HG02759 (cell line): ENCODE measurements around the gene LDLRAD1.
"Not testable (repeated sequence)": the region's sequence is repeated elsewhere in the genome, so short reads cannot be mapped to it uniquely, and the experiment has no call there.

Experiments
- ATAC-seq: cut with Tn5 transposase; IDR thresholded peaks from one replicate; pipeline ENCODE4 v1.9.1; 2021; ENCODE audit warnings: mild to moderate bottlenecking, moderate library complexity; ENCODE audit not compliant: unreplicated experiment

LDLRAD1 gene

DNA sequence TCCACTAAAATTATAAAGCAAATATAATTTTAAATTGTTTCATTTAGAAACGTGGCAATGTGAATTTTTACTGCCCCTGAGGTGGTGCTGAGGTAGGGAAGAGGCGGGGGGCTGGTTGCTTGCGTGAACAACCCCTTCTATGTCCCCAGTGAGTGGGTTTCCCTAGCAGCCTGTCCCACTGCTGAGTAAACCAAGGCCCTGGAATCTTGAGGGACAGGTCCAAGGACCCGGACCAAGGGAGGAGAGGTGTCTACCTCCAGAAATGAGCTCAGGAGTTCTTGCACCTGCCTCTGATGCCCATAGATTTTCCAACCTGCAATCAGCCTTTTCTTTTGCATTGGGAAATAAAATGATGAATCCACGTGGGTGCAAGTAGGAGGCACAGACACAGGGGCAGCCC lies 649 bp upstream of the LDLRAD1 start:
- no peak for ATAC-seq

DNA sequence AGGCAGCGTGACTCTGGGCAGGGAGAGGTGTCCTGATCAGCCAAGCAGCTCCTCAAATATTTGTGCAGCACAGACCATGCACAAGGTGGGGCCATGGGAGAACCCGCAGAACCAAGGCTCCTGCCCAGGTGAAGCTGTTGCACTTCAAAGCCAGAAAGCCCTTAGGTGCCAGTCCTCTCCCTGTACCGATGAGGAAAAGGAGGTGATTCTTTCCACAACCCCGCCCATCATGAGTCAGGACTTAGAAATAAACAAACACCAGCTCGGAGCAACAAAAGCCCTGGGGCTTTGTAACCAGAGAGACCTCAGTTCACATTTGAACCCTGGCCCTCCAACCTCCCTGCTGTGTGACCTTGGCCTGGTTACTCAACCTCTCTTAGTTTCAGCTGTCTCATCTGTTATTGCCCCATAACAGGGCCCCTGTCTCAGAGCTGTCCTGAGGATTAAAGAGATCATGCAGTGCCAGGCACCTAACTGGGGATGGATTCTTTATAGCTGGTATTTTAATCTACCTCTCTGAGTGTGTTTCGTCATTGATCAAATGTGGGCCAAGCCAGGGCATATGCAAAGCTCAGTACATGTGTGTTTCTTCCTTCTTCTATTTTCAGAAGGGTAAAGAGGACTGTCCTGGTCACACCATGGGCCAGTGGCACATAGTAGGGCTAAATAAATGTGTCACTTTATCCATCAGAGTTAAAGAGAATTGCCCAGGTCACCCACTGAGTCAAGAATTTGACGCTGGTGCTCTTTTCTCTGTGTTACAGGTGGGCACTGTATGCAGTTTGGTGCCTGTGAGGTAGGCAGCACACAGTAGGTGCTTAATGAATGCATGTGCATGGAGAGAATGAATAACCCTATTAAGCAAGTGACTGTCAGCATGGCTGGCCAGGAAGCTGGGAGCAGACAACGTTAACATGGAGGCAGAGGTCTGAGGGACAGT lies 1.4 kb downstream of the LDLRAD1 start:
- ATAC-seq = no peak

DNA sequence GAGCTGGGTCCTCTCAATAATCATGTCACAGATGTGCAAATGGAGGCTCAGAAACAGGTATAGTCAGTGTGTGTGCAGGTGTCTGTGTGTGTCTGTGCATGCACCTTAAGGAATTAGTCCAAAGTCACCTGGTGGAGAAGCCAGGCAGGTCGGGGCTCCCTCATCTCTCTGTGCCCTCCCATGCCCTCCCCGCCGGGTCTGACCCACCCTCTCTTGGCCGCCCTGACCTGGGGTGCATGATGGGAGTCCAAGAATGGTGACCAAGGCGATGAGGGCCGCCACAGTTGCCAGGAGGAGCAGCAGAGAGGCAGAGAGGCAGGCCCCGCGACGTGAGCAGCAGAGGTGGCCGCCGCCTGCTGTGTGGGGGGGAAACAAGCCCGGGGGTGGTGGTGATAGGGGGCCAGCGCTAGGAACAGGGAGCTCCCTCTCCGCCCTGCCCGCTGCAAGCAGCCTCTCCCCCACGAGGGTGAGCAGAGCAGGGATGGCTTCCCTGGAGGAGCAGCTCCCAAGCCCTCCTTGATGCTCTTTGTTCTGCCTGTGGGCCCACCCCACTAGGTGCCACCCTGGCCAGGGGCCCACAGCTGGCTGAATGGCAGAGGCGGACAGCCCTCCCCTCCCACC lies 3.9 kb downstream of the LDLRAD1 start:
- ATAC-seq = no peak

DNA sequence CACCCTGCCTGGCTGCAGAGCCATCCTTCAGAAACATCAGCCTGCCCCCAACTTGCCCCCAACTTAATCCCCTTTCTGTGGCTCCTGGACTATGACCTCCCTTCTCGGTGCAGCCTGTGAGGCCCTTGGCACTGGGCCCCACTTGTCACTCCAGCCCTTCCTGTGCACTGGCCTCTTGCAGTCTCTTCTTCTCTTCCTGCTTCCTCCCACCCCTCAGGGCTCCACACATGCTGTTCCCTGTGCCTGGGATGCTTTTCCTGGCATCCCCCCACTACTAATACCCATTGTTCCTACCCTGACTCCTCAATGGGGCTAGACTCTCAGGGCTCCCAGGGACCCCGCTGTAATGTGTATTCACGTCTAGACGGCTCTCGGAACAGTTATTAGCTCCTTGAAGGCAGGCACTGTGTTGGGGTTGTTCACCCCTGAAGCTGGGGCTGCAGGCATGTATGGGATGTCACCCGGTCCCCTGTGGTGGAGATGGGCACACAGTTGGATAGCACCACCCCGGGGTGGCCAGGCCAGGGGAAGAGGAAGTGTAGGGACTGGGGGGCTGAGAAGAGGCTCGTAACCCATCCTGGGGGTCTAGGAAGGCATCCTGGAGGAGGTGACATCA lies 4.5 kb downstream of the LDLRAD1 start:
- ATAC-seq = no peak

DNA sequence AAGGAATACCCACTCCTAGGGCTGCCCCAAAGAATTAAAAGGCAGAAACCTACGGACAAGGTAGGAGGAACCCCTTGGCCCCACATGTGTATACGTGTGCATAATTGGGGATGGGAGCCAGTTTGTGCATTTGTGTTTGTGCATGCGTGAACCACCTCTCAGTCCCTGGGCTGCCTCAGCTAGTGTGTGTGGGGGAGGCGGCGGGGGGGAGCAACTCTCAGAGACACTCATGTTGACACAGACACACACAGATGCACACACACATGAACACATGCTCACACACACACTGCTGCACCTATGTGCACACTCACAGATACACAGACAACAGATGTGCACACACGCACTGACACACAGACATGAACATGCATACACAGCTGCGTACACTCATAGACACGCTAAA lies 5.1 kb downstream of the LDLRAD1 start:
- no peak for ATAC-seq

DNA sequence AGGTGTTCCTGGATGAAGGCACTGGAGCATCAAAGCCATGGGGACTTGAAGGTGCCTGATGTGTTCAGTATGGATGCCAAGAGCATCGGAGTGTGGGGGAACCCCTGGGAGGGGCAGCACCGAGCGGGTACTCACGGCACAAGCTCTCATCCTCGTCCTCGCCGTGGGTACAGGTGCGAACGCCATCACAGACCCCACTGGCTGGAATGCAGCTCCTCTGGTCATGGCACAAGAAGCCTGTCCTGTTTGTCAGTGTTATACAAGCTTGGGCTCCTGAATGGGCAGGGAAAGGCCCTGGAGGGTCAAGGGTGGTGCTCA lies 6.0 kb downstream of the LDLRAD1 start:
- no peak for ATAC-seq

DNA sequence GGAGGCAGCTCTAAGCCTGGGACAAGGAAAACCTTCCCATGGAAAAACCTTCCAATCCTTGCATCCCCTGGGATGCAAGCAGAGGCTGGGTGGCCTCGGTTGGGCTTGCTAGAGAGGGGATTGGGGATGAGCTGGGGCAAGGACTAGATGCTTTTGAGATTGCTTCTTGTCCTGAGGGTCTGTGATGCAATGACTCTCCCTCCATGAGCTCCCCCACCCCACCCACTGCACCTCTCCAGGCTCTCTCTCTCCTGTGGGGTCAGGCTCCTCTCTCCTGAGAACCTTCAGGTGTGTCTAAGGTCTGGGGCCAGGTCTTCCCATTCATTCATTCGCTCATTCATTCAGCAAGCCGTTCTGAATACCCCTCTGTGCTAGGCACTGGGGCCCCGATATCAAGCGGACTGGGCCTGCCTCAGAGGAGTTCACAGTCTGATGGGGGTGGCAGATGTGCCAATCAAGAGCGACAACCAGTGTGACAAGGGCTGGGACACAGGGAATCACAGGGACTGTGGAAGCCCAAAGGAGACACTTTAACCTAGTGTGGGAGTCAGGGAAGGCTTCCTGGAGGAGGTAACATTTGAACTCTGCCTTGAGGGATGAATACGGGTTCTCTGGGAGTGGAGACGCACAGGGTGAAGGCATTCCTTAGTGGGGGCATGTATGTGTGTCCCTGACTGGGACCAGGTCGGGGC lies 6.5 kb downstream of the LDLRAD1 start:
- ATAC-seq = no peak

DNA sequence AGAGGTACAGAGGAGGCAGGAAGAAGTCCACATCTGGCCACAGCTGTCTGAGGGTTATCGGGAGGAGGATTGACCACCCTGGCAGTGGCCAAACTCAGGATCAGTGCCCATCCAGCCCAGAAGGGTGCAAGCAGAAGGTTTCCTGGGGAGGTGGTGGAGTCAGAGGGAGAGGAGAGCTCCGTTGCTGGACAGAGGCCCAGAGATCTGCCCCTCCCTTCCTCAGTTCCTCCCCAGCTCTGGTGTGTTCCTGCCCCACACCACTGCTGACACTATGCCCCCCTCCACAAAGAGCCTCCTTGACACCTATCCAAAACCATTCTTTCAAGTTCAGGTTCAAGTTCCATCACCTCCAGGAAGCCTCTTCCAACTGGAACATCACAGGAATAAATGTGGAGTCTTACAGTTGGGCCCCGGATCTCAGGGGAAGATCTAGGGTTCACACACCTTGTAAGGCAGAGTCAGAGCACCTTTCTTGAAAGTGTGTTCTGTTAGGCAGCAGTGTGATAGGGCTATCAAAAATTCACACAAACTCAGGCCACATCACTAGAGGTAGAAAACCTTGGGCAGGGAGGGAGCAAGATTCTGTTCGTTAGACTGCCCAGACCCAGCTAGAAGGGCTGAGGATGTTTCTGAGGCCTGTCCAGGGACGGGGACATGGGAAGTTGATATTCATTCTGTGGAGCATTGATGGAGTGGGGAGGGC lies 7.4 kb downstream of the LDLRAD1 start:
- no peak for ATAC-seq

DNA sequence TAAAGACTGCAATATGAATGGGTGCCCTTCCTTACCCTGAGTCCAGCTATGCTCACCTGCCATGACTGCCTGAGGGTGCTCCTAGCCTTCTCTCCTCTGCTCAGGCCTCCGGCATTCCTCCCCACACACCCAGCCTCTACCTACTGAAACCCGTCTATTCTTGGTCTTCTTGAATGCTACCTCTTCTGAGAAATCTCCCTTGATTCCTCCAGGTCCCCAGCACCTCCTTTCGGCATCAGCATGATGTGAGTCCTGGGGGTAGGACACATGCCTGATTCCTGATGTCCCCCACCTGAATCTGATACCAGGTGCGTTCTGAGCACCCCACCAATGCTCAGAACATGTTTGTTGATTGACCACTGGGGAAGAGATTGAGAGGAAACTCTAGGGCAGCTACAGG lies 8.6 kb downstream of the LDLRAD1 start:
- ATAC-seq = no peak

DNA sequence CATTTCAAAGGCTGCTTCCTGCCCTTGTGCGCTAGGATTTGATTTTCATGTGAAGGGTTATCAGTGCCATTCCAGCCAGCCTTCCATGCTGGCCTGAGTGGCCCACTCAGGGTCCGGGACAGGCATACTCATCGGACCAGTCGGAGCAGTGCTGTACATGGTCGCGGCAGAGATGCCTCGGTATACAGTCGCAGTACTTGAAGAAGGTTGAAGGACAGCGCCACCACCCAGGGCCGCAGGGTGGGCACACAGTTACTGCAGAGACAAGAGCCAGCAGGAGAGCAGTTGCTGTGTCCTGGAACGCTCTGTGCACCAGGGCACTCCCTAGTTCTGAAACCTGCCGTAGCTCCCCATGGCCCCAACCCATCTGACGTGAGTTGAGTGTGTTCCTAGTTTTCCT lies 9.1 kb downstream of the LDLRAD1 start:
- ATAC-seq = no peak

DNA sequence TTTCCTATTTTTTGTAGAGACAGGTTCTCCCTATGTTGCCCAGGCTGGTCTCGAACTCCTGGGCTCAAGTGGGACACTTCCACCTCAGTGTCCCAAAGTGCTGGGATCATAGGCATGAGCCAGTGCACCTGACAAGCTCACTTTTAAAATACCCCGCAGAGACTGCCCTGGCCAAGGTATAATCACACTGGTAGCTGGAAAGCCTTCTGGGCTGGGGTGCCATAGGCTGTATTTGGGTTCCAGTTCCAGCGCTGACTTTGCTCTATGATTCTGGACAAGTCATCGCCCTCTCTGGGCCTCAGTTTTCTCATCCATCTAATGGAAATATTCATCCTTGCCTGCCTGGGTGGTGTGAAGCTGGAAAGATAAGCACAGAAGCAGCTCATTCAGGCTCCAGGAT lies 10.4 kb downstream of the LDLRAD1 start:
- no peak for ATAC-seq

DNA sequence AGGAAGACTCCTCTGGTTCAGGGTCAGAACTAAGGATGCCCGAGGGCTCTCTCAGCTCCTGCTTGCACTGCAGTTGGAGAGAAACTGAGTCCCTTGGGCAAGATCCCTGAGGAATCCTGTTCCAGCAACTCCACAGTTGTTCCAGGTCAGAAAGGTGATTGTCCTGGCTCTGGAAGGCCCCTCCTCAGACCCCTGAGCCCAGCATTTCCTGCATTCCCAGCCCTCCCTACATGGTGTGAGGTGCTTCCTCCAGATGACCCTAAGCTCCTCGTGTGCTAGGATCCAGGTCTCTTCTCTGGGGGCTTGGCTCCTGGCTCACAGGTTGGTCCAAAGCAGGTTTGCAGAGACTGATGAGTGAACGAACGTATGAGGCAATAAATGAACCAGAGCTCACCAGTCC lies 11.5 kb downstream of the LDLRAD1 start:
- ATAC-seq = no peak

DNA sequence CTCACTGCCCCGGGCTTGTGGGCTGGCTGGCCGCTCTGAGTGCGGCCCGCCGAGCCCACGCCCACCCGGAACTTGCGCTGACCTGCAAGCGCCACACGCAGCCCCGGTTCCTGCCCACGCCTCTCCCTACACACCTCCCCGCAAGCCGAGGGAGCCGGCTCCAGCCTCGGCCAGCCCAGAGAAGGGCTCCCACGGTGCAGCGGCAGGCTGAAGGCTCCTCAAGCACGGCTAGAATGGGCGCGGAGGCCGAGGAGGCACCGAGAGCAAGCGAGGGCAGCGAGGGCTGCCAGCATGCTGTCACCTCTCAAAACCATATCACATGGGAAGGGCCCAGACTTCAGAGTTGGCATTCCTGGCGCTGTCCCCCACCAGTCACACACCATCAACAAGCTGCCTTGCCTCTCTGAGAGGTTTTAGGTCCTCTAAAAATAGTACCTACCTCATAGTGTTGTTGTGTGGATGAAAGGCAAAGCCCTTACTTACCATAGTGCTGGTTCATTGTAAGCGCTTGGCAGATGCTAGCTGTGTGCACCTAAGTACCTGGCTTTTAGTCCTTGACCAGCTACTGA lies 13.4 kb downstream of the LDLRAD1 start:
- ATAC-seq = no peak

DNA sequence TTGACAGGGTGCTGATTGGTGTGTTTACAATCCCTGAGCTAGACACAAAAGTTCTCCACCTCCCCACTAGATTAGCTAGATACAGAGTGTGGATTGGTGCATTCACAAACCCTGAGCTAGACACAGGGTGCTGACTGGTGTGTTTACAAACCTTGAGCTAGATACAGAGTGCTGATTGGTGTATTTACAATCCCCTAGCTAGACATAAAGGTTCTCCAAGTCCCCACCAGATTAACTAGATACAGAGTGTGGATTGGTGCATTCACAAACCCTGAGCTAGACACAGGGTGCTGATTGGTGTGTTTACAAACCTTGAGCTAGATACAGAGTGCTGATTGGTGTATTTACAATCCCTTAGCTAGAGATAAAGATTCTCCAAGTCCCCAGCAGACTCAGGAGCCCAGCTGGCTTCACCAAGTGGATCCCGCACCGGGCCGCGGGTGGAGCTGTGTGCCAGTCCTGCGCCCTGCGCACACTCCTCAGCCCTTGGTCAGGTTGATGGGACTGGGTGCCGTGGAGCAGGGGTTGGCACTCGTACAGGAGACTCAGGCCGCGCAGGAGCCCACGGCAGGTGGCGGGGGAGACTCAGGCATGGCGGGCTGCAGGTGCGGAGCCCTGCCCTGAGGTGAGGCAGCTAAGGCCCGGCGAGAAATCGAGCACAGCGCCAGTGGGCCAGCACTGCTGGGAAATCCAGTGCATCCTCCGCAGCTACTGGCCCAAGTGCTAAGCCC lies 14.1 kb downstream of the LDLRAD1 start:
- not testable (repeated sequence) for ATAC-seq

DNA sequence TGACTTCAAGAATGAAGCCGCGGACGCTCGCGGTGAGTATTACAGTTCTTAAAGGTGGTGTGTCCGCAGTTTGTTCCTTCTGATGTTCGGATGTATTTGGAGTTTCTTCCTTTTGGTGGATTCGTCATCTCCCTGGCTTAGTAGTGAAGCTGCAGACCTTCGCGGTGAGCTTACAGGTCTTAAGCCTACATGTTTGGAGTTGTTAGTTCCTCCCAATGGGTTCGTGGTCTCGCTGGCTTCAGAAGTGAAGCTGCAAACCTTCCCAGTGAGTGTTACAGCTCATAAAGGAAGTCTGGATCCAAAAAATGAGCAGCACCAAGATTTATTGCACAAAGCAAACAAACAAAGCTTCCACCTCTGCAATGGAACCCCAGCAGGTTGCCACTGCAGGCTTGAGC lies 14.7 kb downstream of the LDLRAD1 start:
- ATAC-seq = no peak

DNA sequence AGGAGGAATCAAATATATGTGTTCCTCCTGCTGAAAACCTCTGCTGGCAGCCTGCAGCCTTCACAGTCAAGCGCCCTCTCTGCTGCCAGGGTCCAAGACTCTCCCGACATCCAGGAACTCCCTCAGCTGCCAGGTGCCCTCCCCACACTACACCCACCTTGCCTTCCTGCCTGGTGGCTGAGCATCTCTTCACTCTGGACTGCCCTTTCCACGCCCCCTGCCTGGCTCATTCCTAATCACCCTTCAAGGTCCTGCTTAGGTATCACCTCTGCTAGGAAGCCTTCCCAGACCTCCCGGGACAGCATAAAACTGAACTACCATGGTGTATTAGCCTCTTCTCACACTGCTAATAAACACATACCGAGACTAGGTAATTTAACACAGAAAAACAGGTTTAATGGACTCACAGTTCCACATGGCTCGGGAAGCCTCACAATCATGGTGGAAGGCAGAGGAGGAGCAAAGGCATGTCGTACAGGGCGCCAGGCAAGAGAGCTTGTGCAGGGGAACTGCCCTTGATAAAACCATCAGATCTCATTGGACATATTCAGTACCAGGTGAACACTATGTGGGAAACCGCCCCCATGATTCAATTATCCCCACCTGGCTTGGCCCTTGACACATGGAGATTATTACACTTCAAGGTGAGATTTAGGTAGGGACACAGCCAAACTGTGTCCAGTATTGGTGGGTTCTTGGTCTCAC lies 15.3 kb downstream of the LDLRAD1 start:
- no peak for ATAC-seq

DNA sequence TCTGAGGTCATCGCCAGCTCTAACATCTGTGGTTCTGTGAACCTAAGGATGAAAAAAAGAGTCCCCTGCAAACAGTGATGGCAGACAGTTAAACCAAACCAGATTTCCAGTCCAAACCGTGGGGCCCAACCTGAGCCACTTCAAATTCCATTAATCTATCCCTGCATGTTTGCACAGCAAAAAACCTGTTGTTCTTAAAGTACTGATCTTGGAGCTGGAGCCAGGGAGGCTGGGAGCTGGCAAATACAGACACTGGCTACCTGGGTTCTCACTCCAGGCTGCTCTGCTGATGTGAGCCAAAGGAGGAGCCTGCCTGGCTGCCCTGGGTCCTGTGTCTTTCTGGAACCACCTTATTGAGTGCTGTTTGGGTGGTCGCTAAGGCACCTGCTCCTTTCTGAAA lies 16.4 kb downstream of the LDLRAD1 start:
- no peak for ATAC-seq

DNA sequence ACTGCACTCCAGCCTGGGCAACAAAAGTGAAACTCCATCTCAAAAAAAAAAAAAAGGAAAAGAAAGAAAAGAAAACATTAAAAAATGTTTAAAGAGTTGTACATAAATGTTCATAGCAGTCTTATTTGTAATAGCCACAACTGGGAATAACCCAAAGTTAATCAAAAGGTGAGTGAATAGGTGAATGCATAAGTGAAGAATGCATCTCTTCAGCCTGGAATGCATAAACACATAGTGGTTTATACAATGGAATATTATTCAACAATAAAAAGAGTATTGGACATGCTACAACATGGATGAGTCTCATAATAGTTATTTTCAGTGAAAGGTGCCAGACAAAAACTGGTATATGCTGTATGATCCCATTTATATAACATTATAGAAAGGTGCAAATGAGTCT lies 18.1 kb downstream of the LDLRAD1 start:
- ATAC-seq = no peak

DNA sequence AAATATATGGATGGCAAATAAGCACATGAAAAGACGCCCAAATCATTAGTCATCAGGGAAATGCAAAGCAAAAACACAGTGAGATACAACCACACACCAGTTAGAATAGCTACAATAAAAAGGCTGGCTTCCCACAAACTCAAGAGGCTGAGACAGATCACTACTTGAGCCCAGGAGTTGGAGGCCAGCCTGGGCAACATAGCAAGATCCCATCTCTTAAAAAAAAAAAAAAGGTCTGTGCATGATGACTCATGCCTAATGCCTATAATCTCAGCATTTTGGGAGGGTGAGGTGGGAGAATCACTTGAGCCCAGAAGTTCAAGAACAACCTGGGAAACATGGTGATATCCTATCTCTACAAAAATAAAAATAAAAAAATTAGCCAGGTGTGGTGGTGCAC lies 19.8 kb downstream of the LDLRAD1 start:
- ATAC-seq = no peak
